HG03066 (cell line): ENCODE measurements around the gene FBXW11.

Experiments
- ATAC-seq: cut with Tn5 transposase; IDR thresholded peaks from one replicate; pipeline ENCODE4 v1.9.1; 2021; ENCODE audit warnings: low read depth; ENCODE audit not compliant: unreplicated experiment

FBXW11 gene

DNA sequence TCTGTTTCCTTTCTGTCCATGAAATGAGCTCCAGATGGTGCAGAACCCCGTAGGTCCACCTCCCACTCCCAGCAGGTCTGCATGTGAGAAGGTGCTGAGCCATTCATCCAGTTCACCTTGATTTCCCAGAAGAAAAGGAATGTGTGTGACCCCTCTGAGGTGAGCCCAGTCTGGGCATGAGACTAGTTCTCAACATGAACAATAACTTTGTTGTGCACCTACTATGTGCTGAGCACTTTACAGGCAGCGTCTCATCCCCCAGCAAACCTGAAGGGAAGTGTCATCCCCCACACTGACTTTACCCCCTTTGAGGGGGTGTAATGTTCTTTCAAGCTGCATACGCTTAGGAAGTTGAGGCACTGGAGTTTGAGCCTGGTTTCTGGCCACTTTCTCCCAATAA is 159.4 kb downstream of the FBXW11 start:
- ATAC-seq, result no peak

DNA sequence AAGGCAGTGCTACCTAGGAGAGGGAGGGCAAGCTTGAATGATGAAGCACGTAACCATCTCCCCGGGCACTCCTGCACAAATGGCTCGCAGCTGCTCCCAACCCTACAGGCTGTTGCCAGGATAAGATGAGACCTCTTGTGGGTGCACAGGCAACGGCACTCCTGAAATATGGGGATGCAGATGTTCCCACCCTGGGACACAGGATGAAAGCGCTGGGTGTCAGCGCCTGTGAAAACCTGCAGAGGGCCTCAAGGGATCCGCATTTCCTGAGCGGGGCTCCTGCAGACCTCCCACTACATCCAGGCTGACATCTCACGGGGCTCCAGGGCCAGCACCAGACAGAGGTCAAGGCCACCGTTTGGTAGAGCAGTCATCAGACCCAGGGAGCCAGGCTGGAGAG is 160.1 kb downstream of the FBXW11 start:
- no peak for ATAC-seq

- no peak for ATAC-seq
Measured at GRCh38 chr5:171845857-171846256, 160.6 kb downstream of the FBXW11 start.

GRCh38 chr5:171845040-171845630 is 161.3 kb downstream of the FBXW11 start:
- ATAC-seq, result no peak

GRCh38 chr5:171842777-171843328 is 163.6 kb downstream of the FBXW11 start:
- no peak for ATAC-seq

DNA sequence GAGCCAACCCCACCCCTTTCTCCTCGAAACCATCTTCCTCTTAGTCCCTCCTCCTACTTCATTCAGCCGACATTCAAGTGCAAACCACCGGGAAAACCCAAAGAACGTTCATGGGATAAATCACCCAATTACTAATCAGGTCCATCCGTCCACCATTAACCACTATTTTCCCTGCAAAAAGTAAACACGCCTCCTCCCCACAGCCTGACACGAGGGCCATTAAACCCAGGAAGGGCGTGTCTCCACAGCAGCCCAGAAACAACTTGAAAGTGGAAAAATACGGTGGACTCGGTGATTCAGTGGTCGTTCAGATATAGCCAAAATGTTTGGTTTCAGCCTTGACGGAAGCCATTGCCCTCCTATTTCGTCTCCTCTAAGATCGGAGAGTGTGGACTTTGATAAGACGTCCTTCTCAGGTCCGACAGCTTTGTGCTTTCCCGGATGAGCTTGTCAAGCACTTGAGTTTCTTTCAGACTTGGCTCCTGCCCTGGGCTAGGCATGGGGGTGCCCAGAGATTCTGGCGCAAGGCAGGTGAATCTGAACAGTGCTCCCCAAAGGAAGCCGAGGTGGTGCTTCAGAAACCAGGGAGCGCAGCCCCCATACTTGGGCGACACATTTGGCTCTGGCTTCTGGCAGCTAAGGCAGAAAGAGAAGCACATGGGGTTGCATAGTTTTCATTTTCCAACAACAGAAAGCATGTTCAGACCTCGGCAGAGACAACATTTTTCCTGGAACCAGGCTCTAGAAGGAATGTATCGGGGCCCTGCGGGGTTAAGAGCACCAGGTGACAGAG is 164.3 kb downstream of the FBXW11 start:
- no peak for ATAC-seq

DNA sequence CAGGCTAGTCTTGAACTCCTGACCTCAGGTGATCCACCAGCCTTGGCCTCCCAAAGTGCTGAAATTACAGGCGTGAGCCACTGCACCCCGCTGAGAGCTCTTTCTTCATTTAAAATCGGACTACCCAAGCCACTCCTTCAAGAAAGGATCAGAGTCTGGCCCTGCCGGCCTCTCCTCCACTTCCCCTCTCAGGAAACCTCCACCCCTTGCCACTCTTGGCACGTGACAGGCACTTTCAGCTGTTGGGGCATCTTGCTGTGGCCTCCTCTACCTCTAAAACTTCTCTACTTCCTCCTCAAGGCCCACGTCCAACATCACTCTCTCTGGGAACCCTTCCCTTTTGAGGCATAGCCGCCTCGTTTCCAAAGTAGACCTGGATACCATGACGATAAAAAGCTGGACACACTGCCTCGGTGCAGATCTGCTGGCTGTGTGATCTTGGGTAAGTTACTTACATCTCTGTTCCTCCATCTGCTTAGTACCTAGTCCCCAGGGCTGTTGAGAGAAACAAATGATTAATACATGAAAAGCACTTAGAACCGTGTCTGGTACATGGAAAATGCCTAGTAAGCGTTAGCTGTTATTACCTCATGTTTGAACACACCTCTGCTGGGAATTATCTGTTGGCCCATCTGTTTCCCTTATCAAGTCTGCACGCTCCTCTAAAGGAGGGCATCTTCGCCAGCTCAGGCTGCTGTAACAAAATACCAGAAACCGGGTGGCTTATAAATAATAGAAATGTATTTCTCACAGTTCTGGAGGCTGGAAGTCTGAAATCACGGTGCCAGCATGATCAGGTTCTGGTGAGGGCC is 165.5 kb downstream of the FBXW11 start:
- no peak for ATAC-seq

- no peak for ATAC-seq
Measured at GRCh38 chr5:171840066-171840465, 166.4 kb downstream of the FBXW11 start.

- ATAC-seq, result no peak
Measured at GRCh38 chr5:171839112-171839511, 167.3 kb downstream of the FBXW11 start.

- no peak for ATAC-seq
Measured at GRCh38 chr5:171838066-171838465, 168.4 kb downstream of the FBXW11 start.

GRCh38 chr5:171837522-171837921 is 168.9 kb downstream of the FBXW11 start:
- no peak for ATAC-seq

DNA sequence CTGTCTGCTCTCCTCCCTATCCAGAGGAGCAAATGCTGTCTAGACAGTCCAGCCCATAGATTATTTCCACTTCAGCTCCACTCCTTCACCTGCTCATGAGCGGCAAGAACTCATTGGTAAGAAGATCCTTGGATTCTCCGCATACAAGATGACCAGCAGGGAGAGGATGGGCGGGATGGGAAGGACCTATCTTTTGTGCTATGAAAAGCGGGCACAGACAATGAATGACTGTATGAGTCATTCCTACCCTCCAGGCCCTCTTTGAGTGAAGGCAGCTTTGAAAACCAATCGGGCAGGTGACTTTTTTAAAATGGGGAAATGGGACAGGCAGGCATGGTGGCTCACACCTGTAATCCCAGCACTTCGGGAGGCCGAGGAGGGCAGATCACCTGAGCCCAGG is 171.4 kb downstream of the FBXW11 start:
- ATAC-seq, result no peak

DNA sequence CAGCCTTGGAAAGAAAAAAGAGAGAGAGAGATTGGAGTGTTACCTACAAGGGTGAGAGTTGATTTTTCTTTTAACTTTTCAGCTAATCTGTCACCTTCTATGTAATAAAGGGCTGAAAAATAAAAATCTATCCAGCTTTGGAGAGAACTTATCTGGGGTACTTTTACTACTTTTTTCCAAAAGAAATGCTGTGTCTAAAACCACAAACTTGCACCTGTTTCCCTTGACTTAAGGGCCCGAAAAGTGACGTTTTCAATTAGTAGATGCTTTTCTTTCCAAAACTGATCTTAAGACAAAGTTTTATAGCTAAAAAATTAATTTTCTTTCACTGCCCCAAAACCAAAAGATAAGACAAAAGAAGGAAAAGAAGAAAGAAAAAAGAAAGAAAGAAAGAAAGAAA is 172.0 kb downstream of the FBXW11 start:
- no peak for ATAC-seq

- ATAC-seq, result no peak
Measured at GRCh38 chr5:171832775-171833174, 173.7 kb downstream of the FBXW11 start.

- ATAC-seq, result no peak
Measured at GRCh38 chr5:171830686-171831085, 175.8 kb downstream of the FBXW11 start.

GRCh38 chr5:171827162-171827561 is 179.3 kb downstream of the FBXW11 start:
- ATAC-seq, result no peak

- no peak for ATAC-seq
Measured at GRCh38 chr5:171826132-171826531, 180.3 kb downstream of the FBXW11 start.

DNA sequence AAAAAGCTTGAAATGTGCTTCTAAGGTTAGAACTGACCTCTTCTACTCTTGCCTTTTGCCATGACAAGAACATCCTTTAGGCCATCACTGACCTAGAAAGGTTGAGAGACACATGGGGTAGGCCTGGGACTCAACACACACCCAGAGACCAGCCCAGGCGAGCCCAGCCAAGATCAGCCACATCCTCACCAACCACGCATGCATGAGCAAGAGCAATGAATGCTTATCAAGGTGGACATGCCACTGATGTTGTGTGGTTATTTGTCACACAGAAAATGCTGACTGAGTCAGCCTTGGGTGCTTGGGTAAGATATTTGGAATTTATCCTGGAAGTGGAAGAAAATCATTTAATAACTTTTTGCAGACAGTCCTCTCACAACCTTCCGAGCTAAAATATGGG is 181.4 kb downstream of the FBXW11 start:
- ATAC-seq, result no peak

- no peak for ATAC-seq
Measured at GRCh38 chr5:171823269-171823668, 183.2 kb downstream of the FBXW11 start.

- no peak for ATAC-seq
Measured at GRCh38 chr5:171821286-171821685, 185.2 kb downstream of the FBXW11 start.

GRCh38 chr5:171820561-171820960 is 185.9 kb downstream of the FBXW11 start:
- ATAC-seq, result no peak
